HG02852 (cell line): ENCODE measurements around the gene NECTIN2.
"Not testable (repeated sequence)": the region's sequence is repeated elsewhere in the genome, so short reads cannot be mapped to it uniquely, and the experiment has no call there.

Experiments used
- ATAC-seq: cut with Tn5 transposase; IDR thresholded peaks from one replicate; pipeline ENCODE4 v1.9.1; 2021; ENCODE audit warnings: mild to moderate bottlenecking, moderate library complexity; ENCODE audit not compliant: unreplicated experiment

Gene NECTIN2

DNA sequence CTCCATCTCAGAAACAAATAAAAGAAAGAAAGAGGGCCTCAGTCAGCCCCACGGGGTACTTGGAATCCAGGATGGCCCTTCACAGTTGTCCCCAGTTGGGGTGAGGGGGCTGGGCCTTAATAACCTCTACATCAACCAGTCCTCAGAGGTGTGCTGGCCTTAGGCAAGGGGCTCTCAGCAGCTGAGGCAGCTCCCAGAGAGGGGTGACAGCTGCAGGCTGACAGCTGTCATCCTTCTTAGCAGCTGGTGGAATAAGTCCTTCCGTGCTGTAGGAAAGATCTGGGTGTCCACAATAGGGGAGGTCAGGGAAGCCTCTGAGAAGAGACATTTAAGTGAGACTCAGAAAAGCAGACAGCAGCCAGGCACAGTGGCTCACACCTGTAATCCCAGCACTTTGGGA, 29.8 kb upstream of the NECTIN2 start:
- no peak for ATAC-seq

DNA sequence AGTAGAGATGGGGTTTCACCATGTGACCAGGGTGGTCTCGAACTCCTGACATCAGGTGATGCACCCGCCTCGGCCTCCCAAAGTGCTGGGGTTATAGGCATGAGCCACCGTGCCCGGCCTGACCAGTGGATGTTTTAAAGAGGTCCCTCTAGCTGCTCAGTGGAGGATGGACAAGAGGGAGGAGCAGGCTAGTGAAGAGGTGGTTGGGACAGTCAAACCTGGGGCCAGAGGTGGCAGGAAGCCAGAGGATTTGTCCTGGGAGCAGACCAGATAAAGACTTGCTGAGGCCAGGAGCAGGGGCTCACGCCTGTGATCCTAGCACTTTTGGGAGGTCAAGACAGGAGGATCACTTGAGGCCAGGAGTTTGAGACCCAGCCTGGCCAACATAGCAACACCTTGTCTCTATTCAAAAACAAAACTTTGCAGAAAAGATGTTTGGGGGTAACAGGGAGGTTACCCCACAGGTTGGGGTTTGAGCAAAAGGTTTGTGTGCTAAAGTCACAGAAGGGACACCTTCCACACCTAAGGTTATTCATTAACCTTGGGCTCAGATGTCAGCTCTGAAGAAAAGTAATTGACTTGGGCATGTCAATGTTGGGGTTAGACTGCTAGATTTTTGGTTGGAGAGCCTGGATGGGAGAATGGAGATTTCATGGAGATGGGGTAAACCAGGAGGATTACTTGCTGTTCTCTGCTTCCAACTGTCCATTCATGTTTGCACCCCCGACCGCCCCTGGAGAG, 28.2 kb upstream of the NECTIN2 start:
- no peak for ATAC-seq

DNA sequence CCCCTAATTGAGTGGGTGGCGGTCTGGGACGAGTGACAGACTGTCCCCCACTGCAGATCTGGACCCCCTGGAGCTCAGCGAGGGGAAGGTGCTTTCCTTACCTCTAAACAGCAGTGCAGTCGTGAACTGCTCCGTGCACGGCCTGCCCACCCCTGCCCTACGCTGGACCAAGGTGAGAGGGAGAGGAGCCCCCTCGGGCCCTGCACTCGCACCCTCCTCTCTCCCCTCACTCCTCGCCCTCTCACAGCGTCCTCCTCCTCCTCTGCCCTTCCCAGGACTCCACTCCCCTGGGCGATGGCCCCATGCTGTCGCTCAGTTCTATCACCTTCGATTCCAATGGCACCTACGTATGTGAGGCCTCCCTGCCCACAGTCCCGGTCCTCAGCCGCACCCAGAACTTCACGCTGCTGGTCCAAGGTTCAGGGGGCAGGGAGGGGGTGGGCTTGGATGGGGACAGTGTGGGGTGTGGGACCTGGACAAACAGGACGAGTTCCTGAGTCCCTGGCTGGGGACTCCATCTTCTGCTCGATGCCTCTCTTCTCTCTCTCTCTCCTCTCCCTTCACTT, 27.5 kb upstream of the NECTIN2 start:
- ATAC-seq = no peak

DNA sequence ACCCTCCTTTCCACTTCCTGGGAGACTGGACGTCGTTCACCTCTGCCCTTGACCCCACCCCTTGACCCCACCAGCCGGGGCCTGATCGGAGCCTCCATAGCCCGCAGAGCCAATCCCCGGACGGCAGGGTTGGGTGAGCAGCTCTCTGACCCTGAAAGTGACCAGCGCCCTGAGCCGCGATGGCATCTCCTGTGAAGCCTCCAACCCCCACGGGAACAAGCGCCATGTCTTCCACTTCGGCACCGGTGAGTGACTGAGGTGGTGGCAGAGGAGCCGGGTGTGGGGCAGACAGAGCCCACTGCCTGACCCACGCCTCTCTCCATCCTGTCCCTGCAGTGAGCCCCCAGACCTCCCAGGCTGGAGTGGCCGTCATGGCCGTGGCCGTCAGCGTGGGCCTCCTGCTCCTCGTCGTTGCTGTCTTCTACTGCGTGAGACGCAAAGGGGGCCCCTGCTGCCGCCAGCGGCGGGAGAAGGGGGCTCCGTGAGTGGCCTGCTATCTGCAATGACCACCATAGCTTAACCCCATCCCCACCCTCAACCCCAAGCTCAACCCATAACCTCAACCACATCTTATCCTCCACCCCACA, 26.8 kb upstream of the NECTIN2 start:
- no peak for ATAC-seq

DNA sequence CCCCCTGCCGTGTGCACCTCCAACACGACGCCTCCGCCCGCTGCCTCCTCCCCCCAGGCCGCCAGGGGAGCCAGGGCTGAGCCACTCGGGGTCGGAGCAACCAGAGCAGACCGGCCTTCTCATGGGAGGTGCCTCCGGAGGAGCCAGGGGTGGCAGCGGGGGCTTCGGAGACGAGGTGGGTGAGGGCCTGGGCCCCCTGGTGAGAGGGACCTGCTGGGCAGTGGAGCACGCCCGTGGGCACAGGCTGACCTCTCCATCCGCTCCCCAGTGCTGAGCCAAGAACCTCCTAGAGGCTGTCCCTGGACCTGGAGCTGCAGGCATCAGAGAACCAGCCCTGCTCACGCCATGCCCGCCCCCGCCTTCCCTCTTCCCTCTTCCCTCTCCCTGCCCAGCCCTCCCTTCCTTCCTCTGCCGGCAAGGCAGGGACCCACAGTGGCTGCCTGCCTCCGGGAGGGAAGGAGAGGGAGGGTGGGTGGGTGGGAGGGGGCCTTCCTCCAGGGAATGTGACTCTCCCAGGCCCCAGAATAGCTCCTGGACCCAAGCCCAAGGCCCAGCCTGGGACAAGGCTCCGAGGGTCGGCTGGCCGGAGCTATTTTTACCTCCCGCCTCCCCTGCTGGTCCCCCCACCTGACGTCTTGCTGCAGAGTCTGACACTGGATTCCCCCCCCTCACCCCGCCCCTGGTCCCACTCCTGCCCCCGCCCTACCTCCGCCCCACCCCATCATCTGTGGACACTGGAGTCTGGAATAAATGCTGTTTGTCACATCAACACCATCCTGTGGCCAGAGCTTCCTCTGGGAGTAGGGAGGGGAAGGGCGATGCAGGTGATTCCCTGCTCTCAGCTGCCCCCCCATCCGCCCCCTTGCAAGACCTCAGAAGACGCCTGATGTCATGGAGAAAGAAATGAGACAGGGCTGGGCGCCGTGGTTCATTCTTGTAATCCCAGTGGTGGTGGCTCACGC, 25.2 kb upstream of the NECTIN2 start:
- no peak for ATAC-seq

DNA sequence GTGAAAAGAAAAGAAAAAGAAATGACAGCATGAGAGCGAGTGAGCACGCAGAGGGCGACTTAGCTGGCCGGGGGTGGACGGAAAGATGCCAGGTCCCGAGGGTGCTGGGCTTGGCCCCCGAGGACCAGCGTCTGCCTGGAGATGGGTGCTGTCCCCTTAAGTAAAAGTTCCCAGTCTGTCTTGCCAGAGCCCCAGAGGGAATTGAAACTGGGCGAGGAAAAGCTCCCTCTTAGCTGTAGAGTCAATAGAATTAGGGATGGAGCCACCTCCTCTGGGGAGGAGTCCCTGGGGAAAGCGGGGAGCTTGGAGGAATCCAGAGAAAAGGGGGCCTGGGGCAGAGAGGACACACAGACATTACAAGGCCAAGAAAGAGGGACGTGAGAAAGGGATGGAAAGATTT, 23.9 kb upstream of the NECTIN2 start:
- ATAC-seq = no peak

DNA sequence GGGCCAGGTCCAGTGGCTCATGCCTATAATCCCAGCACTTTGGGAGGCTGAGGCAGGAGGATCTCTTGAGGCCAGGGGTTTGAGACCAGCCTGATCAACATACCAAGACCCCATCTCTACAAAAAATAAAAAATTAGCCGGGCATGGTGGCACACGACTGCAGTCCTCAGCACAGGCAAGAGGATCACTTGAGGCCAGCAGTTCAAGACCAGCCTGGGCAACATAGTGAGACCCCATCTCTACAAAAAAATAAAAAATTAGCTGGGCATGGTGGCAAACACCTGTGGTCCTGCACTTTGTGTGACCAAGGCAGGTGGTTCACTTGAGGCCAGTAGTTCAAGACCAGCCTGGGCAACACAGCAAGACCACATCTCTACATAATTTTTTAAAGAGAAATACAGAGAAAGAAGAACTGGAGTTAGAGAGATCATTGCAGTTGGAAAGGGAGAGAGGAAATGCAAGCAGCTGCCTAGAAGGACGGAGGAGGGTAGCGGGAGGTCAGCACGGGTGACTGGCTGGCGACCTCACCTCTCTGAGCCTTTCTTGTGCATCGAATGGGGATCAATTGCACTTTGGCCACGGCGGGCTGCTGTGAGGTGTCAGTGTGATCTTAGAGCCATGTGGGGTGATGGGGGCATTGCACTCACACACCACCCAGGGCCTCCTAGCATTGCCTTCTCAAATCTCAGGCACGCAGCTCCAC, 23.3 kb upstream of the NECTIN2 start:
- no peak for ATAC-seq

DNA sequence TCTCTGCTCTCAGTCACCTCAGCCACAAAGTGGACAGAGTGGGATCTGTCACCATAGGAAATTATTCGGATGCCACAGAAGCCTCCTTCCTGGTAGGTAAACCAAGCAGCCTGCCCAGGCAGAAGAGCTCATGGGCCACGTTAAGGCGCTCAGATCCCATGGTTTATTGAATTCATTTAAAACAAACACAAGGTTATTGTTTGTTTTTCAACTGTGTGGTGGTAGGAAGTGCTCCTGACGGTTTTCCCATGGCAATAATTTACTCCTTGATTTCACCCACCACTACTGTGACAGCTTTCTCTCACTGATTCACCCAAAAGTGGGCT, 22.8 kb upstream of the NECTIN2 start:
- no peak for ATAC-seq

DNA sequence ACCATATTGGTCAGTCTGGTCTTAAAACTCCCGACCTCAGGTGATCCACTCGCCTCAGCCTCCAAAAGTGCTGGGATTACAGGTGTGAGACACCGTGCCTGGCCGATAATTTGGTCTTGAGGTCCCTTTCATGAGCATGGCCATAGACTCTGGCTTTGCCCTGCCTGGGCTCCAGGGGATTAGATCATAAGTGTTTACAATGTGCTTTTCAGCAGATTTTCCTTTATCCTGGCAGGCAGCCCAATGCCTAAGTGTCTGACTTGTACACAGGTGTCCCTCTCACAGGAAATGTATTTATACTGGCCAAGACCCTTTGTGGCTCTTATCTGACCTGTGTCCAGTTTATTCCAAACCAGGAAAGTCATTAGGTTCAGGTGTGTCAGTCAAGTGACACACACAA, 21.3 kb upstream of the NECTIN2 start:
- ATAC-seq = no peak

DNA sequence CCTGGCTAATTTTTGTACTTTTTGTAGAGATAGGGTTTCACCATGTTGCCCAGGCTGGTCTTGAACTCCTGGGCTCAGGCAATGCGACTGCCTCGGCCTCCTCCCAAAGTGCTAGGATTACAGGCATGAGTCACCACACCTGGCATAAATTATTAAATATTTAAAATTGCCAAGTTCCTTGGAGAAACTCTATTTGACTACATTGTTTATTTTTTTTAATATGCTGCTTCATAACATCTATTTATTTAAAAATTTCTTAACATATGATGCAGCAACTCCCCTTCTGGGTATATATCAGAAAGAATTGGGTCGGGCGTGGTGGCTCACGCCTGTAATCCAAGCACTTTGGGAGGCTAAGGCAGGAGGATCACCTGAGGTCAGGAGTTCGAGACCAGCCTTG, 13.2 kb upstream of the NECTIN2 start:
- ATAC-seq = not testable (repeated sequence)

DNA sequence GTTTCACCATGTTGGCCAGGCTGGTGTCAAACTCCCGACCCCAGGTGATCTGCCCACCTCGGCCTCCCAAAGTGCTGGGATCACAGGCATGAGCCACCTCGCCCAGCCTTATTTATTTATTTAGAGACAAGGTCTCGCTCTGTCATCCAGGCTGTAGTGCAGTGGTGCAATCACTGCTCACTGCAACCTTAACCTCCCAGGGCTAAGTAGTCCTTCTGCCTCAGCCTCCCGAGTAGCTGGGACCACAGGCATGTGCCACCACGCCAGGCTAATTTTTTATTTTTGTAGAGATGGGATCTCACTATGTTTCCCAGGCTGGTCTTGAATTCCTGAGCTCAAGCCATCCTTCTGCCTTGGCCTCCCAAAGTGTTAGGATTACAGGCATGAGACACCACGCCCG, 11.7 kb upstream of the NECTIN2 start:
- not testable (repeated sequence) for ATAC-seq

DNA sequence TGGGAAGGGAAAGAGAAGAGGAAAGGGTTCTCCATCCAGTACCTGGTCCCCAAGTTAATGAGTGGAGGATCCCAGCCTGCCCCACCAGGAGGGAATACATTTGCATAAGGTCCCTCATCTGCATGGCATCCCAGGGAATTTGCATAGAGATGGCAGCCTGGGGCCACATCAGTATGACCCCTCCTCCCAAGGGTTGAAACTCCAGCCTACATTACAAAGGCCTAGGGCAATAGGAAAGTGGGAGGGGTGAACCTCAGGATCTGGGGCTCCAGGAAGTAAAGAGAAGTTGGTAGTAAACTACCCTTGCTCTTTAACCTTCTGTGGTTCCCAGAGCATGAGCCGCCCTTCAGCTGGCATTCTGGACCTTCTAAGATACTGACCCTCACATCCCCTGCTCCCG, 6.8 kb upstream of the NECTIN2 start:
- ATAC-seq = no peak

DNA sequence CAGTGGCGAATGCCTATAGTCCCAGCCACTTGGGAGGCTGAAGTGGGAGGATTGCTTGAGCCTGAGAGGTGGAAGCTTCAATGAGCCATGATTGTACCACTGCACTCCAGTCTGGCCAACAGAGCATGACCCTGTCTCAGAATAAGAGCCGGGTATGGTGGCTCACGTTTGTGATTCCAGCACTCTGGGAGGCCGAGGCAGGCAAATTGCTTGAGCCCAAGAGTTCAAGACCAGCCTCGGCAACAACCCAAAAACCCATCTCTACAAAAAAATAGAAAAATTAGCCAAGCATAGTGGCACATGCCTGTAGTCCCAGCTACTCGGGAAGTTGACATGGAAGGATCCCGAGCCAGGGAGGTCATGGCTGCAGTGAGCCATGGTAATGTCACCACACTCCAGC, 5.3 kb upstream of the NECTIN2 start:
- no peak for ATAC-seq

DNA sequence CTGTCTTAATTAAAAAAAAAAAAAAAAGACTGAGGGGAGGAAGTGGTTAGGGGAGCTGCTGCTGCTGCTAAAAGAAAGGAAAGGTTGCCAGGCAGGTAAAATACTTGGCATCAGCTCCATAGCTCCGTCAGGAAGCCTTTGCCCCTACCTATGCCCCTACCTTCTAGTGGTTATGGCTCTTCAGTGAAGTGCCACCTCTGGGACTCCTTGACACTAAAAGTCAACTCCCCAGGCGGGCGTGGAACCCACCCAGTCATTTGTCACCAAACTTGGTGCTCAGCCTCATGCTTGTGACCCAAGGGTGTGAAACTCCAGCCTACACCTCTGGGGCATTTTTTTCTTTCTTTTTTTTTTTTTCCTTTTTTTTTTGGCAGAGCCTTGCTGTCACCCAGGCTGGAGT, 4.9 kb upstream of the NECTIN2 start:
- ATAC-seq = no peak

DNA sequence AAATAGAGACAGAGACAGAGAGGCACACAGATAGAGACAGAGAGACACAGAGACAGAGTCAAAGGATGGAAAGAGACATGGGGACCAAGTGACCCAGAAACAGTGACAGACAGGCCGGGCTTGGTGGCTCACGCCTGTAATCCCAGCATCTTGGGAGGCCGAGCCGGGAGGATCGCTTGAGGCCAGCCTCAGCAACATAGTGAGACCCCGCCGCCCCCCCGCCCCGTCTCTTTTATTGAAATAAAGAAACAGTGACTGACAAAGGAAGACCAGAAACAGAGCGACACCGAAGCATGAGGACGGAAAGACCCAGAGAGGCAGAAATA, 848 bp upstream of the NECTIN2 start:
- no peak for ATAC-seq

DNA sequence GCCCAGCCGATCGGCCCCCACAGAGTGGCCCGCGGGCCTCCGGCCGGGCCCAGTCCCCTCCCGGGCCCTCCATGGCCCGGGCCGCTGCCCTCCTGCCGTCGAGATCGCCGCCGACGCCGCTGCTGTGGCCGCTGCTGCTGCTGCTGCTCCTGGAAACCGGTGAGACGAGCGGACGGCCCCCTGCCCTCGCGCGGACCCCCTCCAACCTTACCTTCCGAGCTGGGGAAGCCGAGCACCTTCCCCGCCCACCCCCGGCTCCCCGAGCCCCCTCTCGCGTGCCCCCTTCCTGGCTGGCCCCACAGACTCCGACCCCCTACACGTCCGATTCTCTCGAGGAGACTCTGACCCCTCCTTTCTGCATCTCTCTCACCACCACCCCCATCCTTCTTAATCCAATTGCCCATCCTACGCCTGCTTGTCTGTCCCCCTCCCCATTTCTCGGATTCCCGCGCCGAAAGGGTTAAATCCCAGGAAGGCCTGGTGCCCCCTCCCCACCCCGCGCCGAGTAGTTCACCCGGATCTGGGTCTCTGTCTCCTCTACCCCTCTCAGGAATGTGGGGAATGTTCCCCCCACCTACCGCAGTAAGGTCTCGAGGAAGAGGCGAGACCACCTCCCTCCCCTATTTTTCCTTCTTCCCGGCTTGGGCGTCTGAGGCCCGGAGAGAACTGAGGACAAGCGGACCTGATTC, 502 bp downstream of the NECTIN2 start:
- no peak for ATAC-seq

DNA sequence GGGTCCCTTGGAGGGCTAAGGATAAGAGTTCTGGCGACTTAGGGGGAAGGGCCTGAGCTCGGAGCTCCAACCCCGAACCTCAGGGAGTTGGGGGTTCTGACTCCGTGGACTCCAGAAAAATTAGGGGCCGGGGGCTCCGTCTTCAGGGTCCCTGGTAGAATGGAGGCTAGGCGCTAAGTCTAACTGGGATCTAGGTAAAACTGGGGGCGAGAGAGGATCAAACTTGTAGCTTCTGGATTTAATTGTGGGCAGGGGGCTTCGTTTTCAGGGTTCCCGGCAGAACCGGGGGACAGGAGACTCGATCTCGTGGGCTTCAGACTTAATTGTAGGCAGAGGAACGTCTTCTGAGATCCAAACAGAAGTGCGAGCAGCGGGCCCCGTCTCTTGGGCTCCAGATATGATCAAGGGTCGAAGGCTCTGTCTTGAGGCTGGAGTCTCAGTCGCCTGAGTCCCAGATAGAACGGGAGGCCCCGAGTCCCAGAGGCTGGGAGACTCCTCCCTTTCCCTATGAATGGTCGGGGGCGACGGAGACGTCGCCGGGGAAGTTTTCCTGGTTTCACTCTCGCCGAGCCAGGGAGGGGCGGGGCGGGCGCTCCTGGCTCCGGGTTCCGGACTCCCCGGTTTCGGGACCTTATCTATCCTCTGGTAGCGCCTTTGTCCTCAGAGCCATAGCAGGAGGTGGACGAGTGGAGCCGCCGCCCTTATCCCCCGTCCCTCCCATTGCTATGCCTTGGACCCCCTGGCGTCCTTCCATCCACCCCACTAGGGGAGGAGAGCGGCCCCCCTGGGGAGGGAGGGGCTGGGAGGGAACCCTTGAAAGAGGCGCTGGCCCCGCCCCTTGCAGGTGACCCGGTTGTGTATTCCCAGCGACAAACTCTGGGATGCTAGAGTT, 1.3 kb downstream of the NECTIN2 start:
- ATAC-seq = no peak

DNA sequence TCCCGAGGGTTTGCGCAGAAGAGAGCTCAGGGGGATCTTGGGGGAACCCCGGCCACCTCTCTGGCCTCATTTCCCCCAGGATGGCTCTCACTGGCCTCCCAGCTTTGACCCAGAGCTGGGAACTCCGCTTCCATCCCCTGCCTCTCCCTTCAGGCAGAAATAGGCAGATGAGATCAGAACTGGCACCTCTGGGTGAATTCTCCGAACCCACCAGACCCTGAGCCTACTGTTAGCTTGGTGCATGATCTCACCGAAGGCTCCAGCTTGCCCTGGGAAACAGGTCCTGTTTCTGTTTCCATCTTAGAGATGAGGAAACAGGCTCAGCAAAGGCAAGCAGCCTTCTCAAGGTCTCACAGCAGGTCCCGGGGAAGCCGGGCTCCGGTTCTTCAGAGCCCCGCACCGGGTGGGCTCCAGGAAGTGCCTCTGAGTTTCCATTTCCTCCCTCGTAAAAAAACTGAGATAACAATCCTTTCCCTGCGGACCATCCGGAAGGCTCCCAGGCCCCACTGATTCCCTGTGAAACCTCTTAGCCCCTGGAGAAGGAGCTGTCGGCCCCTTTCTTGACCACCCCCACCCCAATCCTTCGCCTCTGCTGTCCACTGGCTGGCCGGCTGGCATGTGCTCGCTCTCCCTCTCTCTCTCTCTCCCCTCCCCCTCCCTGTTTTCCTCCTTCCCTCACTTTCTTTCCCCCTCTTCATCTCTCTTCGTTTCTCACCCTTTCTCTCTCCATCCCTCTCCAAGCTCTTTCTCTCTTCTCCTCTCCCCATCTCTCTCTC, 2.1 kb downstream of the NECTIN2 start:
- no peak for ATAC-seq
